NCI-H2227 (cell line): ENCODE data around the gene CREB3L4.
A peak's percentile ranks its signal among the peaks of the same experiment; 100 is the strongest.

Source experiments
- DNase-seq: peaks from one replicate; lab custom pipeline; 2025; ENCODE audit not compliant: unreplicated experiment; lab: John Stamatoyannopoulos, UW

The CREB3L4 gene

DNA sequence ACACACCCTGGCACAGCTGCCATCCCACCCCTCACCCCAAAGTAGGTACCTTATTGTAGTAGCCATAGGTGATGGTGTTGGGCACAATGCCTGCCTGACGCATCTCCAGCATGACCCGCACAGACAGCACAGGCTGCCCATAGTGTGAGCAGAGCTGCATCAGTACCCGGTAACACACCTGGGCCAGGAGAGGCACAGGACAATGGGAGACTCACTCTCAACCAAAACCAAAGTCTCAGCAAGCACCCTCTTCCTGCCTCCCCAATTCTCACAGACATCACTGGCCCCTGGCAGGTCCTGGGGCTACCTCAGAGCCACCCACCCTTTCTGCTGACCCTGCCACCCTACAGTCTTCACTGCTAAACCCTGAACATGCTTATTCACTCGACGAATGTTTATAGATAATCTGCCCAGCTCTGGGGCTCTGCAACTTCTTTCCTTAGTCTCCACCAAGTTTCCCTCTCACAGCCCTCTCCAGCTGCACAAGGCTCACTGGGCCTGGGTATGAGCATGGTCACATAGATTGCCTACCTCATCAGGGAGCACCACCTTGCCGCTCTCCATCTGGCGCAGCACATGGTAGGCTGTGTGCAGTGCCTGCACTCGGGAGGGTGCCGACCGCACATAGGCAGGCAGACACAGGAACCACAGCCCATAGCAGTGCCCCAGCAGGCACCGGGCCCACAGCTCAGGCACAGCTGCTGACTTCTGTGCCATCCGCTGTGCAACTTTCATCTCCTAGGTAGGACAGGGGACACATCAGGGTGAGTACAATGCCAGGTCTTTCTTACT lies 31.5 kb upstream of the CREB3L4 start:
- no peak for DNase-seq

DNA sequence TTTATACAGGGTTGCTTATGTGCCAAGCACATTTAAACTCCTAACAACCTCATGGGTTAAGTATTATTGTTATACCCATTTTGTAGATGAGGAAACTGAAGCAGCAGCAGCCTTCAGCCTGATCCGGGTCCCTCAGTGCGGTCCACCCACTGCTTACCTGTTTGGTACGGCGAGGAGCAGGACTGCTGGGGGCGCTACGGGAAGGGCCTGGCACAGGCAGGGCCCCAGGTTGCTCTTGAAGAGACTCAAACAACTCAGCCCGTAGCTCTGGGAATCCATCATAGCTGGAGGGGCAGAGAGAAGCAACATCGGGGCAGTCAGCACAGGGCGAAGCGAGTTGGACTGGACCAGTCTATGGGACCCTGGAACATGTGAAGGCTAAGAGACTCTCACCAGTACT lies 30.4 kb upstream of the CREB3L4 start:
- no peak for DNase-seq

DNA sequence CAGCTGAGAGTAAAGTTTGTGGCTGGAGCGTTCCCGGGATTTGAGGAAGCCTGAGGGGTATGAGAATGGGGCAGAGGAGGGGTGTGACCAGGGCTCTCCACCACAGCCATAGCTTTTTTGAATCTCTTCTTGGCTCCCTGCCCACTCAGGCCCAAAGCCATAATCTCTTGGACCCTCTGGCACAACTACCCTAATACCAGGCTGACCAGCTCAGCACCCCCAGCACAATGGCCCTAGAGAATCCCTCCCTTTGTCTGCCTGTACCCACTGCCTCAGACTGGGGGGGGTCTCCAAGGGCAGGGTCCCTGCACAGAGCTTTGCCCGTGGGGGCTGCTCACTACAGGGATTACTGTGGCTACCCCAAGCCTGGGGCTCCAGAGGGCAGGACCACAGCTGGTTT lies 28.7 kb upstream of the CREB3L4 start:
- DNase-seq = no peak

DNA sequence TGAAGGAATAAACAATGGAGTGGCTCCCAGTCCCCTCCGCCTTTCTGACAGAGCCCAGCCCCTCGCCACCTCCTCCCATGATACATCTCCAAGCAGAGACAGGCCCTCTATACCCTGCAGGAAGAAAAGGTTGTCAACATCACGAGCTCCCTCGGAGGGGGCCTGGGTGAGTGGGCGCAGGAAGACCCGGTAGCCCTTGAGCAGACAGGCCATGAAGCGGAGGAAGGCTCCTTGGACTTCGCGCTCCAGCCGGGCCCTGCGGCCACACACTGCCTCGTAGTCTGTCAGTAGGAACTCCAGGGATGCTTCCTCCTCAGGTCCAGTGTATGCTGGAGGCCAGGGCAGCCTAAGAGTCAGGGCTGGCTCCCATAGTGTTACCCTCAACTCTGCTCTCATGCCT lies 28.2 kb upstream of the CREB3L4 start:
- no peak for DNase-seq

DNA sequence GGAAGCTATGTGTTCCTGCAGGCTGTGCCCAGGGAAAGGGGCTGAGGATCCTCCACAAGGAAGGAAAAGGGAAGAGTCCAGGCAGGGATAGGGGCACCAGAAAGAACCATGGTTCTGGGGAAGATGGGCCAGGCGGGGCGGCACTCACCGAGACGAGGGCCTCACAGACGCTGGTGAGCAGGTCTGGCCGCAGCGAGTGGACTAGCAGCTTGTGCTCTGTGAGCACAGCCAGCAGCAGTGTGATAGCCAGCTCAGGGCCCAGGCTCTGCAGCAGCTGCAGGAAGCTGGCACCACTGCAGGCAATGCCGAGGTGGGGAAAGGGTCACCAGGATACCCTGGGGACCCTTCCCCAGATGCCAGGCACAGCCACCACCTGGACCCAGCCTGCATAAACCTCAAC lies 26.9 kb upstream of the CREB3L4 start:
- no peak for DNase-seq

DNA sequence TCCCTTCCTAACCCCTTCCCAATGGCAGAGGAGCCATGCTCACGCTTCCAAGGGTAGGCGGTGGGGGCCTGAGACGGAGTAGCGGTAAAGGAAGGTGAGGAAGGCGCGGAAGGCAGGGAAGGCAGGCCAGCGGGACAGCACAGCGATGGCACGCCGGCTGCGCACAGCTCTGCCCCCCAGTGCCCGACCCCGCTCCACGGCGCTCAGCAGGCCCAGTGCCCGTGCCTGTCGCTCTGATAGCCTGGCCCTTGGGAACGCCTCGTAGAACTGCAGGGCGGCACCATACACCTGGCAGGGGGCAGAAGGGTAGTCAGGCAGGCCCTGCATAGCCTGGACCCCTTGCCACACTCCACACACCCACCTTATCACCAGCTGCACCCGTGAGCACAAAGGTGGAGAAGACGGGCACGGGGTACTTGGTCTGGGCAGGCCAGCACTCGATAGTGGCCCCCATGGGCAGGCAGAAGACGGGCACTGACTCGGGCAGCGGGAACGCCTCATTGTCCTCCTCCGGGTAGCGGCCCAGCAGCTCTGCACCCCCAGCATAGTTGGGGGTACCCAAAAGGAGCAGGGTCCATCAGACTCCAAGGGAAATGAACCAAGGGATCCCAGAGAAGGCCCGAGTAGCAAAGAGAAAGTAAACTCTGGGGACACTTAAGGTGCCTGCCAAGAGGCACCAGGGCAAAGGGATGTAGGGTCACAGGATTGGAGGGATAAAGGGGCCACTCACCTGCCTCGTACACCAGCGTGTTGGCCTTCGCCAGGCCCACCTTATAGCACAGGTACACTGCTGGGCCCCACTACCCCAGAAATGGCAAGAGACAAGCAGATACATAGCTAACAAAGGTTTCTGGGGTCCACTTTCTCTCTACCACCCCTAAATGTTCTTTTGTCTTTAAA lies 25.6 kb upstream of the CREB3L4 start:
- DNase-seq = no peak

DNA sequence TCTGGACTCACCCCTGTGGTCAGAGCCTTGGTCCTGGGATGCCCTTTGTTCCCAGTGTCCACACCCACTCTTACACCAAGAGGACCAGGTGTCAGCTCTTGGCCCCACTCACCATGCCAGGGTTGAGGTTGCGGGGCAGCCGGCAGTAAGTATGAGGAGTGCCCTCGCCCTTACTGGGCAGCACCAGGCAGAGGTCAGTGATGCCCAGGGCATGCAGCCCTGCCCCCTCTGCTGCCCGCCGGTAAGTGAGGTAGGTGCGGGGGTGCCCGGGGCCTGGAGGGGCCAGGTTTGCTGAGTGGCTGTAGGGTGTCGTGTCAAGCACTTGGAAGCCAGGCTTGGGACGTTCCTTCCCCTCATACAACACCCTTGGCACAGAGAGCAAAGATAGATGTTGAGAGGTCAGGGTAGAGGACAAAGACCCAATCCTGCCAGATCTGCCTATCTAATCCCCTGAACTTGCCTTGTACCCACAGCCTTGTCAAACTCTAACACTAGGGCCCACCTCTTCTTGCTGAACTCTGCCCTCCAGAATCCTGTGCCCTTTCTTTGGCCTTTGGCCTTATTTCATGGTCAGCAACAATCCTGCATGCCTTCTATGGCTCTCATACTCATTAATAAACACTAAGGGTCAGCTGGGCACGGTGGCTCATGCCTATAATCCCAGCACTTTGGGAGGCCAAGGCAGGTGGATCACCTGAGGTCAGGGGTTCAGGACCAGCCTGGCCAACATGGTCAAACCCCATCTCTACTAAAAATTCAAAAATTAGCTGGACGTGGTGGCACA lies 24.7 kb upstream of the CREB3L4 start:
- DNase-seq = no peak

DNA sequence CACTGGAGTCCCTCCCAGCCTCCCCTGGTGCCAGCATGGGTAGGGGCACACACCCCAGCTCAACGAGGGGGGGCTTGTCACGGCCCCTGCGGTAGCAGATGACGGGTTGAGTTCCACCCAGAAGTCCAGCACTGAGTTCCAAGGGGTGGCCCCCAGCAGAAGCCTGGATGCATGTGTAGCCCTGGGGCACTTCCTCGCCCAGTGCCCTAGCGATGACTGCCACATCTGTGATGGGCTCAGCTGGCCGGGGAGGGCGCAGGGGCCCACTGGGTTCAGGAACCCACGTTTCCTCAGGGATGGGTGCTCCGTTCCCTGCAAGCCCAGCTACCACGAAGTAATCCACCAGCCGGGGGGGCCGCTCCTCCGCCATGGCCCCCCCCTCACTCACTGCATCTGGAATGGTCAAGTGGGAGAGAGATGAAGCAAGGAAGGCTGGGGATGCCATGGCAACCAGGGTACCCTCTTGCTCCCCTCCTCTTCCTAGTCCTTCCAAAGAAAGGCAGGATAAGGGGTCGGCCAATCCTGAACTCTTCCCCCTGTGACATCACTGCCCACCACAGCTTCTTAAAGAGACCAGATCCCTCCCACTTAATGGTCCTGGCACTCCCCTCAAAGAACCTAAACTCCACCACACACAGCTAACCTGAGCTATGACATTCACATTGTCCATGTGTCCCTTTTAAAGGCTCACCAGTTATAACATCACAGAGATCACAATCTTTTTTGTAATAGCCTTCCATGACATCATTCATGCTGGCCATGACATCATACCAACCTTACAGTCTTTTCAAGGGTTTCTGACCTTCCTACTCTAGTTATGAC lies 23.5 kb upstream of the CREB3L4 start:
- no peak for DNase-seq

DNA sequence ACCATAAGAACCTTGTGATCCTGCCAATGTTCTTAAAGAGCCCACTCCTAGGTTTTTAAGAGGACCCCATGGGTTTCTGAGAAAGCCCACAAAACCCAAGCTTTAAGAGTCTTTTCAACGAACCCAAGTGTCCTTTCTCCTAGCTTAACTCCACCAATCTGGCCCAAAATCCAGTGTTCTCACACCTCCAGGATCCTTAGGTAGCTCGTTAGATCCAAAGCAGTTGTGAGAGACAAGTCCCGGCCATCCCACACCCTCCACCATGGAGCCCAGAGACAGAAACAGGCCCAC lies 22.9 kb upstream of the CREB3L4 start:
- DNase-seq = no peak

DNA sequence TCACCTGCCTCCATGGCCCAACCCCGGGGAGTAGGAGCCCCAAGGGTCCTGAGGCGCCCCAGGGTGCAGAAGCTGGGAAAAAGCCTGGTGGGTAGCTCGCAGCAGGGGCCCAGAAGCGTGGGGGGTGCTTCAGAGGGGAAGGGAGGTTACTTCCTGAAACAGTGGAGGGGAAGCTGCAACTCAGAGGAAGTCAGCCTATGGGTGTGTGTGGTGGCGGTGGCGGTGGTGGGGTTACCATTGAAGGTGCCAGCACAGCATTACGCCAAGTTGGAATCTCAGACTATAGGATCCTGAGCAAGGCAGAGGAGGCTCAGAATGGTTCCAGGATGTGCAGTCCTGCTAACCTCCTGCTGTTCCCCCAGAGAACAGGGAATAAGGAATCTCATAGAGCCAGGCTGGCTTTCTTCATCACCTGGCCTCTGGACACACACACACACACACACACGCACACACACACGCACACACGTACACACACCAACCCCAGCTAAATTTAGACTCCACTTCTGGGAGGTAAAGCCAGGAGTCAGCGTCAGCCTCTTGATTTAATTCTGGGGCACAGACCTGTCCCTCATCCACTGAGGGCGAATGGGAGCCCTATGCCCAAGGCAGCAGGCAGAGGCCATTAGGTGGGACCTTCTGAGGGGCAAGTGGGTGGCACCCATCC lies 22.4 kb upstream of the CREB3L4 start:
- DNase-seq = peak; percentile 45

DNA sequence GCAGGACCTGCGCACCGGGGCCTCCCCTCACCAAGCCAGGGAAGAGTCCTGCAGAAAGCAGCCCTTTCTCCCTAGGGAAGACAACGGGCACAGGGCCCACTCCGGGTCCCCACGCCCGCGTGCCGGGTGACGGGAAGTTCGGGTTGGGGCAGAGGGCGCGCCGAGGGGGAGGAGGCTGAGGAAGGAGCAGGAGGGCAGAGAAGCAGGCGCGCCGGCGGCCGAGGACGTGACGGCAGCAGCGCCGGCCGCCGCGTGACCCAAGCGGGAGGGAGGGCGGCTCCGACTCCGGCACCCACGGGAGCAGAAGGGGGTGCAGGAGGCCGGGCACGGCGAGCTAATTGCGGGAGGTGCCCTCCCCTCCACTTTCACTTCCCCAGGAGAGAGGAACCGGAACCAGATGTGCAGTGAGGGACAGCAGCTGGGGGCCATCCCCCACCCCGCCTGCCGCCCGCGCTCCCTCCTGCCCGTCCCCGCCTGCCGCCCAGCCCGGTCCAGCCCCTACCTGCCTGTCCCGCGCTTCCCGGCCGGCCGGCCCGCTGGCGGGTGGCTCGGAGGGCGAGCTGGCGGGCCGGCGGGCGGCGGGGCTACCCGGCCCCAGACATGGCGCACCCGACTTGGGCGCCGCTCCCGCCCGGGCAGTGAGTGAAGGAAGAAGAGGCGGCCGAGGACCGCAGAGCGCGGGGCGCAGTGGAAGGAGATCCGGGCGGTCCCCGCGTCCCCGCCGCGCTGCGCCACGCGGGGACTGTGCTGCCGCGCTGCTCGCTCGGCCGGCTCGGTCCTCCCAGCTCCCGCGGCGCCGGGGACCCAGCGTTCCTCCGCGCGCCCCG lies 21.7 kb upstream of the CREB3L4 start:
- DNase-seq = peak; percentile 67

DNA sequence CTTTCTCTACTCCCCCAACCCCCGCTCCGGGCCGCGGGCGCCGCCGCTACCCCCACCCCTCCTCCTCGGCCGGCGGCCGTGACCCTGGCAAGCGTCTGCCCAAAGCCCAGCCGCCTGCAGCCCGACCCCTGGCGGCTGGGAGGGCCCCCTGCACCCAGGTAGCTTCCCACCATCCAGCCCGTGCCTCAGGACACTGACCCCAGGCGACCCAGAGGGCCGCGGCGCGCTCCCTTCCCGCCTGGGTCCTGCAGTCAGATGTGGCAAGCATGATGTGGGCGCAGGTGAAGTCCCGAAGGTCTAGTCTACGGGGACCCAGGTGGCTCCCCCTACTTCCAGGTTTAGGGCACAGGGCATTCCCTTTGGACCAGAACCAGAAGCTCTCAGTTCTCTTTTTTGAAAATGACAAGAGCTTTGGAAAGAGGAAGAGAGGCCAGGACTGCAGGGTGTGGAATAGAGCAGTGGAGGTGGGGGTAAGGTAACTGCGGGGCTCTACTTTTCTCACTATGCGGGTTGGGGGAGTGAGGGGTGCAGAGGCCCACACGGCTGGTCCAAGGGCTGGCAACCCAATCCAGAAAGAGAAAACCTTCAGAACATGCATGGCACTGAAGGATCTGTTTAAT lies 21.0 kb upstream of the CREB3L4 start, which contains the start of gene DENND4B:
Gene DENND4B (minus strand): TSS at position 97 of the 620 bp plus-strand sequence. CDS start 2,344 bp downstream, outside the sequence.
- DNase-seq = peak; percentile 88

DNA sequence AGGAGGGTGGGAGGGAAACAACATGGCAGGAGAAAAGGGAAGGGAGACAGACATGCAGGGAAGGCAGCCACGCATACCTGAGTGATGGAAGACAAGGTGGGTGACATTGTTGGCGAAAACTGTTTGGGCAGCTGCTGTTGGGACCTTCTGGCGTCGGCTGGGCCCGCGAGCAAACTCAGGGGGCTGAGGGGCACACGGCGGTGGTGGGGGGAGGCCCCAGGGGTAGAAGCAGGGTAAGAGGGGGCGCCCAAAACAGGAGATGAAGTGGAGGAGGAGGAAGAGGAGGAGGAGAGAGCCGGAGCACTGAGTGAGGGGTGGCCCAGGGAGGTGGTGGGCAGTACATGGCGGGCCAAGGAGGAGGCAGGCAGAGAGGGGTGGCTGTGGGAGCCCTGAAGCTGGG lies 16.5 kb upstream of the CREB3L4 start:
- no peak for DNase-seq

DNA sequence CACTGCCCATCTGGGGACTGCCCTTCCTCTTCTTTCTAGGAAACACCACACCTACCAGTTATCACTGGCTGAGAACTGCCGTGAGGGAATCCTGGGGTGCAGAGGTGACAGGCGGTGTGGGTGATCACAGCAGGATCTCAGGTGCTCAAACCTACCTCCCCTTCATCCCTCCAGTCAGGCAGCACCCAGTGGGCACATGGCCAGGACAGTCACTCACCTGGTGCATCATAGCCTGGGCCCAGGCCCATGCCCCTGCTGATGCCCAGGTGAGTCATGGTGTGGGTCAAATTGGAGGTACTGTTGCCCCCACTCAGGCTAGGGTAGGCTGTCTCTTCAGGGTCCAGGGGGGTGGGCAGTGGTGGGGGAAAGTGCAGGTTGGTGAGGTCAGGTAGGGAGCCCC lies 15.9 kb upstream of the CREB3L4 start:
- no peak for DNase-seq

DNA sequence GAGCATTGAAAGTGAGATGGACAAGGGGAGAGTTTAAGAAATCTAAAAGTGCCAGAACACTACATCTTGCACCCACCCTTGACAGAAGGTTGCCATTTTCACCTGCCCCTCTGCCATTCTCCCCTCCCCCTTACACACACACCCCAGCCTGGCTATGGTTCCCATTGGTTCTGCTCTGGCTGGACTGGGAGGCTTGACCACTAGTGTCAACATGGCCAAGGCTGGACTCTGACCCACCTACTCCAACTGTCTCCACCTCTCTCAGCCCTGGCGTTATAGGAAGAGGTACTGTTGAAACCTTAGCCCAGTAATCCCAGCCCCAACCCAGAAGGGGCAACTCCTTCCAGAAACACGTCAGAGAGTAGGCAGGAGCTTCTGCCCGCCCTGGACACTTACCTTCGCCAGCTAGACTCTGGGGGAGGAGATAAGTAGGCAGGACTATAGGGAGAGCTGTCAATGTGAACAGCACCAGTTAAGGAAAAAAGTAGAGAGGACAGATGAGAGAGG lies 13.8 kb upstream of the CREB3L4 start:
- no peak for DNase-seq

DNA sequence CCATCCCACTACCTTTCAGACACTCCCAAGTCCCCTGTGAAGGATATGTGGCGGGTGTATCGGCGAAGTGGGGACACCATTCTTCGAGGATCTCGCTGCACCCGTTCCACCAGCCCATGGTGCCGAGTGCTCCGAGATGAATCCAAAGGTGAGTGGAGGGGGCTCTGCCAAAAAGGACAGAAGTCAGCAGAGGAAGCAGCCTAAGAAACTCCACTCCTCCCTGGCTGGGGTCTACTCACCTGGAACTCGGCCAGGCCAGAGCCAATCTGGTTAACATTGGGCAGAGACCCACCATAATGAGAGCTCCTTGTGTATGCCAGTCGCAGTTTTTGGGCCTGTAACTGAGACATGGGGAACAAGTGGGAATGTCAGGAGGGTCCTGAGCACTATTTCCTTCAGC lies 12.9 kb upstream of the CREB3L4 start:
- no peak for DNase-seq

DNA sequence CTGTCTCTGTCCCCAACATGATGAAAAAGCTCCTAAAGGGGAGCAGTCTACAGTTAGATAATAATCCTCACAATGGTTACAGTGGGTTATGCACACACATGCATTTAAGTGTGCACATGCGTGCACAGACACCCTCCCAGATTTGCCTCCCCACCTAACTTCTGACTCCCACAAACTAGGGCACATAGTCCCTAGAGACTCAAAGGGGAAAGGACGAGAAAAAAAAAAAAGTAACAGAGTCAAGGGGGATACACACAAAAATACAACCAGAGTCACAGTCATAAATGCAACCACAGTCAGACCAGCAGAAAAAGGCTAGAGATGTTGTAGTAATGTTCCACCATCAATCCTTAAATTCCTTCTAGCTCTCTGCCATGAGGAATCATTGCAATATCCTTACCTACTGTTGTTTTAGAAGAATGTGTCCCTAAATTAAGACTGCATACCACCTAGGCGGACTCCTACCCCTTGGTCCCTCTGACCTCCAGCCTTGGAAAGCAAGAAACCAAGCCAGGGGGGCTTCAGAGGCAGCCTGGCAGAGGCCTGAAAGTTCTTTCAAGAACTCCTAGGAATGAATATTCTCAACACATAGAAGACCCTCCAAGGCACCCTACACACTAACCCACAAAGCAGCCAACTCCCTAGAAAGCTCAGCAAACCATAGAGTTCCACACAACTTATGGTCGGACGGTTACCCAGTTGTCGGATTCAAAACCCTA lies 10.5 kb upstream of the CREB3L4 start:
- no peak for DNase-seq

DNA sequence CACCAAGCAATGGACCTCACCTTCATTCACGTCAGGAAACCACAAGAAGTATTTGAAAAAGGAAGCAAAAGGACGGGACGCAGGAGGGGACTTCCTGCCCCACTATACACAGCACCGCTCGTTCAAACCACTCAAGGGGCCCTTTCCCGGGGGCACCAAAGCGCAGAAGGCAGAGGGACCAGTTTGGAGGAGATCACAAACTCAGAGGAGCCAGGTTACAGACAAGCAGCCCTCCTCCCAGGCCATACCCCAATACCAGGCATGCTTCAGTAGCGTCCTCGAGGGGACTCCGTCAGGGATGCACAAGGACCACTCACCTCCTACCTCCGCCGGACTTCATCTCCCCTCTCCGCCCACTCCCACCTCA lies 10.0 kb upstream of the CREB3L4 start:
- no peak for DNase-seq
